Astrocyte of the hippocampus (primary cell): ENCODE results near the gene NOTCH3.

Experiments used
- DNase-seq: peaks from one replicate; pipeline ENCODE4 v3.0.0; 2011; ENCODE audit warnings: low read depth, low spot score

Gene NOTCH3

DNA sequence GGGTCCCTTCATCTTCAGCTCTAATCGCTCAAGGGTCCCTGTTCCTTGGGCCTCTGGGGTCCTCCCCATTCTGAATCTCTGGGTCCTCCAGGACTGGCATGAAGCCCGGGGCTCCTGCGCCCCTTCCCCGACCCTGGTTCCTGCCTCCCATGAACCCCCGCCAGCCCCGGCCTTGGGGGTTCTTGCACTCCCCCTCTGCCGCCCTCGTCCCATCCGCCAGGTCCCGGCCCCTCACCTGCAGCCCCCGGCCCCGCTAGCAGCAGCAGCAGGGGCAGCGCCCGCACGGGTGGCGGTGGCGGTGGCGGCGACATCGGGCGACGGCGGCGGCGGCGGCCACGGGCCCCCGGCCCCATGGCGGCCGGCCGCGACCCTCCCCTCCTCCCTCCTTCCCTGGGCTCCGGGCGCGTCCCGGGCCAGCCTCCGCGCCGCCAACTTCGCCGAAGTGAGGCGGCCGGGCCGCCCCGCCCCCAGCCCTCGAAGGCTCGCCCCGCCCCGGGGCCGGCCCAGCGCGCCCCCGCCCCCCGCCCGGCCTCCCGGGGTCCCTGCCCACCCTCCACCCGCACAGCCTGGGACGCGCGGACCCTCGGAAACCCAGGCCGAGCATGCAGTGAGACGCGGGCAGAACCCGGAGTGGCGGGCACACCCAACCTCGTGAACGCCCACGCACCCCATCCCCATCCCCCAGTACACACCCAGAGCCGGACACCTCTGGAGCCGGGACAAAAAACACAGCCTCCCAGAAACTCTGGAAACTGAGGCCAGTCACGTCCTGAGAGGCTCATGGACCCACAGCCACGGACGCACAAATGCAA, at the start of gene NOTCH3:
Gene NOTCH3 (minus strand): TSS at position 443 of the 812 bp plus-strand sequence. CDS start 90 bp downstream, at position 353.
- DNase-seq, result peak; percentile 64

DNA sequence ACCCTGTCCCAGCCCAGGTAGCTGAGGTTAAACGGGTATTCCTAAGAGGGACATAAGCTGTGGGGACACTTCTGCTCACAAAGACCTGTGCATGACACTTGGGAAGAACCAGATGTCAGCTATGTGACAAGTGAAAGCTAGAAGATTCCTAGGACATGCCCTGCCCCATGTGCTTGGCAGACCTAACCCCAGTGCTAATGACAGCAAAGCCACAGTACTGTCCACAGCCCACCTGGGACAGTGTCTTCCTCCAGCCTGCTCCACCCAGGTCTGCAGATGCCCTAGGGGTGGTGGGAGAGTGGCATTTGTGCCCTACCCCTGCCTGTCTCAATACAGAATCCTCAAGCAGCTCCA, 49.8 kb upstream of the NOTCH3 start:
- no peak for DNase-seq

DNA sequence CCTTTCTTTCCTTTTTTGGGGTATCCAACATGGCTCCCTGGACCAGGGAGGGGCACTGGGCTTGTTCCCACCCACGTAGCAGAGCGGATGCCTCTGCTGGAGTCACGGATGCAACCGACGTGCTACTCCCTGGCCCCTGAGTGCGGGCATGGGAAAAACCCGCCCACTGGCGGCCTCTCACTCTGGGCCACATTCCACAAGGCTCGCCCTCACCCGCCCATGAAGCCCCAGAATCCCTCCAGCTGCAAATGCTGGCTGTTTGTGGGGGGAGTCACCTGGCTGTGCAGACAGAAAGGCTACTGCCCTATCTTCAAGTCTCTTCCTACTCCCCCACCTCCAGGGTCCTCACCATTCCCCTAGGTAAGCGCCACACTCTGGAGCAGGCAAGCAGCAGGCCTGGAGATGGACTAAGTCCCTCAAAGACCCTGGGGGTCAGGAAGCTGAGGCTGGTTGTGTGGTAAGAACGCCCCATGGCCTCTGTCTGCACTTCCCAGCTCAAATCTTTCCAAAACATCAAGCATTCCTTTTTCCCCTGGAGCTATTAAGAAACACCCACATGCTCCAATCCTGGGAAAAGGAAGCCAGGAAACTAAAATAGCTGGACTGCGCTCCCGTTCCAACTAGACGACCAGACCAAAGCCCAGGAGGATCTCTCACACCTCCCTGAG, 49.3 kb upstream of the NOTCH3 start:
- peak; percentile 92 for DNase-seq

DNA sequence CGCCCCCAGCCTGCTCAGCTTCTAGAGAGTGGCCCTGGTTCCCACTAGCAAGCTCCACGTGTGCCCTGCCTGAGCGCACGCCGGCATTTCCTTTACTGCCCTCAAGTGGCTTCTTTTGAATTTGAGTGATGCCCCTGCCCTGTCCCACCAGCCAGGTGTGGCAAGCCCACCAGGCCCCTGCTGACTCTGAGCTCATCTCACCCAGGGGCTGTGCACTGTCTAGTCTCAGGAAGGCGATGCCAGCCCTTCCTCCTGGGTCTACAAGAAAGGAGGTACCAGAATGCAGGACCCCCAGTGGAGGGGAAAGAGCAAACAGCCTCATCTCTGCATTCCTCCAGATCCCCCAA, 48.7 kb upstream of the NOTCH3 start:
- DNase-seq, result no peak

DNA sequence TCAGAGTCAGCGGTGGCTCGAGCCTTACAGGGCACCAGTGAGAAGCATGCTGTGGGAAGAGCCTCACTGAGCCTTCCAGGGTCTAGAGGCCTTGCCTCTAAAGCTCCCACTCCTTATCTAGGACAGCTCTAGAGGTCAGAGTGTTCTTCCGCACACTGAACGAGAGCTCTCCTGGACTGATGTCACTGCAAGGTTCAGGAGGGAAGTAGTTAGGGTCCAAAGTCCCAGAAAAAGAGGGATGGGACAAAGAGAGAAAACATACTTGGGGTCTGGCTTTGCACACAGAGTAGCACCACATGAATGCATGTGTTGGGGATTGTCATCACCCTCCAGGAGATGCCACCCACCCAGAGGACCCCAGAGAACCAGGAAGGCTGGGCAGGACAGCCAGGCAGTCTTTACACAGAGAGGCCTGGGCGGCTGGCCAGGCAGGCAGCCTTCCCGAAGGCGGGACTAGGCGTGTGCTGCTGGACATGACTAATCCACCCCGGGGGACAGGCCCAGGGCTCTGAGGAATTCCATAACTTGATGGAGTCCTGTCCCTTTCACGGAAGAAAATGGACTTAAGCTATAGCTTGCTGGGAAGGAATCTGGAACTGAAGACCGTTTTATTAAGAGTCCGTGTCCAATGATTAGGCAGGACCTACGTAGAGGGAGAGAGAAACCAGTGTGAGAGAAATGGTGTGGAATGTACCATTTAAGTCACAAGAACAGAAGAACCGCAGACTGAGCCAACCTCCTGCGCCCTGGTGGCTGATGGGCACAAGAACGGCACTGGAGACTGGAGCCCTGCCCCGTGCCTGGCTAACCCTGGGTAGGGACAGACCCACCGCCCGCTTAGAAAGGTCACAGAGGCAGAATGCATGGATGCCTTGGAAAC, 48.1 kb upstream of the NOTCH3 start:
- peak; percentile 95 for DNase-seq

DNA sequence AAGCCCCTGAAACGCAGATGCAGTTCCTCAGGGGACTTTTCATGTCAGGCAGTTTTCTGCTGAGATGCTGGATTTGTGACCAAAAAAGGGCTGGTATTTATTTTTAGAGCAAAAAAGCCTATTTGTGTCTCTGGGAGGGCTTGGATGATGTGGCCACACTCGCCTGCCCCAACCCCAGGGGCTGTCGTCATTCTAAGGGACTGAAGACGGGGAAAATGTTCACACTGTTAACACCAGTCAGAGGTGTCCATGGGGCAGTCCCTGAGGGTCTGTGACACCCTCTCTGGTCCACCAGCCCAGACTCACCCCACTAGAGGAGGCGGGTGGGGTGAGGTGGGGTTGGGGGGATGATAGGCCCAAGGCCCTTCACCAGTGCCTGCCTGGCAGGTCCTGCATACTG, 47.3 kb upstream of the NOTCH3 start:
- DNase-seq, result no peak

DNA sequence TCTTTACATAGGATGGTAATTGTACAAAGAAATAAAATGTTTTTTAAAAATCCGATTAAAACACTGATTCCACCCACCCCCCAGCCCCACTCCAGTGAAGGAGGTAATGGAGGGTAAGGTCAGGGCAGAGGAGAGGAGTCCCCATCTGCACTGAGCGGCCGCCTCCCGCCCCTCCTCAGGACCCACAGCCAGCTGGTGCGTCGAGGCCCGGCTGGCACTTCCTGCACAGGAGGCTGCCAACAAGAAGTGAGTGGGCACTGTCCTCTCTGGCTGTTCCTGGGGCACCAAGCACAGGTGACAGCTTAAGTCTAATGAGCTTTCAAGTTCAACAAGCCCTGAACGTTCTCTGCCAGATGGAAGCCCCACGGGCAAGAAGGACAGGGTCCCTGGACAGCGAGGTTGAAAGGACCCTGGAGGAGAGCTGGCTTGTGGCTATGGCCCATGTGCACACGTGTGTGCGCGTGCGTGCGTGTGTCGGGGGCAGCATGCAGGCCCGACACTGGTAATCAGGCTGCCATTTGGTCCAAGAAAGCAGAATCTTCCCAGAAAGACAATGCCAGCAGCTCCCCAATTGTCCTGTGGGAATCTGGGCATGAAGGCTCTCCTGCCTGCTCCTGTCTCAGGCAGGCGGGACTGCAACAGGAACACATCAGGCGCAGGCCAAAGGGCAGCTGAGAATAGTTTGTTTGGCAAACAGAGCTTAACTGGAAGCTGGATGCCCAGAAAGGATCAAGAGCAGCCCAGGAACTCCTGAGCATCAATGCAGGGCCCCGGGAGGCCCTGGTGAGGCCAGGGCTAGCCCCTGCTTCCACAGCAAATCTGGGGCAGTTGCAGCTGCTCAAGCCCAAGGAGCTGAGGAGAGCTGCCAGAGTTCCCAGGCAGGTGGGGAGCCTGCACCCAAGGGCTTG, 46.6 kb upstream of the NOTCH3 start:
- no peak for DNase-seq

DNA sequence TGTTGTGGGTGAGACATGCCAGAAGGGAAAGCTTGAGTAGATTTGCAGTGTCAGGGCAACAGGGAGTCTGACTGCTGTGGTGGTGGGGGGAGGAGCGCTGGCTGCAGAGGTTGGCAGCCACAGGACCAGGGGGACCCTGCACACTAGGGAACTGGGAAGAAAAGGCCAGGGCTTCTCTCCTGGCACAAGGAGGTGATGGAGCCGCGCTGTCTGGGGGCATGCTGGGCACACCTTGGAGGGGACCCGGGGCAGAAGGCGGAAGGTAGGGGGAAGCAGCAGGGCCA, 45.3 kb upstream of the NOTCH3 start:
- no peak for DNase-seq

DNA sequence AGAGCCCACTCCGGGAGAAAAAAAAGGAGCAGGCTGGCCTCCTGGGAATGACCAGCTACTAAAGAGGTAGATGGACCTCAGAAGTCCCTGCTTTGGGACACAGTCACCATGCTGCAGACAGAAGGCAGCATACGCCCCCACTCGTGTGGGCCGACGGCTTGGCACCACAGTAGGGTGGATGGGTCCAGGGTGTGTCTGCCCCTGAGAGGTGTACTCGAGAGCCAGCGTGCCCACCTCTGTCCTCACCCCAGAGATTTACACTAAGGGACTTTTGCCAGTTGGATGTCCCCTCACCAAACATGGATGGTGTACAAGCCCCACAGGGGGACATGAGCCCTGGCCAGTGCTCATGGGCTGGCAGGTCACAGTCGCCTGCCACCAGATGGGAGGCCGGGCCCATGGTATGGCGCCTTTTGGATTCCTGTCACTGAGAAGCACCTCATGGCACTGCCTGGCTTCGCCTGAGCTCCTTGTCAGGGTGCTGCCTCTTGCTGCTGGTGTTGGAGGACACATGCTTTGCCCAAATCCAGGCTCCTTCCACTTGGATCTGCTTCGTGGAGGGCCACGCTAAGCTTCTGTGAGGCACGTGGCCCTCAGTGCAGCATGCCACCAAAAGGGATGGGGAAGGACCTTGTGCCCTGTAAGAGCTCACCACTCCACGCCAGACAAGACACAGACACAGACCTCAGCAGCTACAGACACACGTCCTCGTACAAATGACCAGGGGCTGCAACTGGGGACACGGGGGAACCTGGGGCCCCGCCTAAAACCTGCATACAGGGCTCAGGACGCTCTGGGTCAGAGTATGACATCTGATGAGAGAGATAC, 44.8 kb upstream of the NOTCH3 start:
- DNase-seq, result no peak

DNA sequence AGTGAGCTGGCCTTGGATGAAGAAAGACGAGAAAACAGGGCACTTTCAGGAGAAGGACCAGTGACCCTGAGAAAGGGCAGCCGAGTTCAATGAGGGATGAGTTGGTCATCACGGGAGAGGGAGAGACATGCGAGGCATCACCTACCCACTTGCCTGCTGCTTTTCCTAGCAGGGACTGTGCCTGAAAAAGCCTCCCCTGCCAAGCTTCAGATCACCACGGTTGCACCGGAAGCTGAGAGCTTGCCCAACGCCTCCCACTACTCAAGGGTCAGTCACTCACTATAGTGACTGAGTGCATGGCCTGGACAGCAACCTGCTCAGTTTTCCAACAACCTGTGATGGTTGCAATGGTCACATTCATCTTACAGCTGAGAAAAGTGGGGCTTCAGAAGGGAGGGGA, 44.0 kb upstream of the NOTCH3 start:
- no peak for DNase-seq

DNA sequence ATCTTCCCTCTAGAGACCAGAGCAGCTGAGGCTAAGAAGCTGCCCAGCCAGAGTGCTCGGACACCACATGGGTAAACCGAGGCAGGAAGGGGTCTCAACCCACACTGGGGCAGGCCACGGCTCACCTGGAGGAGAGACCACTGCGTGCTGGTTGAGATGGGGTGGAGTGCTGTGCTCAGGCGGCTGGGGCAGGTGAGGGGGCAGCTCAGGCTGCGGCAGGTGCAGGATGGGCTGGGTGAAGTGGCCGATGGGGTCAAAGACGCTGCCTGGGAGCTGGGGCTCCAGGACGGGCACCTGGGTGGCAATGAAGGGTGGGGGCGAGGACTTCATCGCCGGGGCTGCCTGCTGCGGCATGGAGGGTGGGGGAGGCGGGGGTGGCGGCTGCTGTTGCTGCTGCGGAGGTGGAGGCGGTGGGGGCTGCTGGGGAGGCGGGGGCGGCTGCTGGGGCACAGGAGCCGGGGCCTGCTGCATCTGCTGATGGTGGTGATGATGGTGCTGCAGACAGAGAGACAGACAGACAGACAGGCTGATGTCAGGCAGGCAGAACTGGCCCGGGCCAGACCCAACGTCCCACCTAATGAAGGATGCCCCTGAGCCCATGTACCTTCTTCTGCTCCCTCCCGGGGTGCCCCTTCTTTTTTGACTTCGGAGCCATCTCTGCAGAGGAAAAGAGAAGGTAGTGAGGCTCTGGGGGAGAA, 43.5 kb upstream of the NOTCH3 start:
- DNase-seq, result no peak

DNA sequence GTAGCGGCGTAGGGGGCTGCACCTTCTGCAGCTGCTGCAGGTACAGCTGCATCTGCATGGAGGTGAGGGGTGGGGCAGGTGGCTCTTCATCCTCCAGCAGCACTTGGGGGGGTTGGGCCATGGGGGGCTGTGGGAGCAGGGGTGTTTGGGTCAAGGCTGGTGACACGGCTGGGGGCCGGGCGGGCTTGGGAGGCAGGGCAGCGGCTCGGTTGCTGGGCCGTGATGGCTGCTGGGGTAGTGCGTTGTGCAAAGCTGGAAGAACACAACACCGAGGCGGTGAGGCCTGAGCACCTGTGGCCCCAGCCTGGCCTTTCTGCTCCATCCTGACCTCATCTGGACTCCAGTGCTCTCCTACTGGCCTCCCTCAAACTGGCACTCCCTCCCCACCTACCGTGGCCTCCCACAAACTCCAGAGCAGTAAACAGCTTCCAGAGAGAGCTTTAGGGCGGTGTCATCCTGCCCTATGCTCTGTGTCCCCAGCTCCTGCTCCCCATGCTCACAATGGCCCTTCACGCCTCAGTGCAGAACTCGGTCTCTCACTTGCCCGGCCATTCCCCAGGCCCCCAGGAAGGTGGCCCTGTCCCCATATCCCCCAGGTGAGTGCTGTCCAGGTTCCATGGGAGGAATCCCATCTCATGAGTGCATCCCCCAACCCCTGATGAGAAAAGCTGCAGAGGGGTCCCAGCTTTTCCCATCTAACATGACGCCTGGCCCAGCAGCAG, 42.6 kb upstream of the NOTCH3 start:
- no peak for DNase-seq

DNA sequence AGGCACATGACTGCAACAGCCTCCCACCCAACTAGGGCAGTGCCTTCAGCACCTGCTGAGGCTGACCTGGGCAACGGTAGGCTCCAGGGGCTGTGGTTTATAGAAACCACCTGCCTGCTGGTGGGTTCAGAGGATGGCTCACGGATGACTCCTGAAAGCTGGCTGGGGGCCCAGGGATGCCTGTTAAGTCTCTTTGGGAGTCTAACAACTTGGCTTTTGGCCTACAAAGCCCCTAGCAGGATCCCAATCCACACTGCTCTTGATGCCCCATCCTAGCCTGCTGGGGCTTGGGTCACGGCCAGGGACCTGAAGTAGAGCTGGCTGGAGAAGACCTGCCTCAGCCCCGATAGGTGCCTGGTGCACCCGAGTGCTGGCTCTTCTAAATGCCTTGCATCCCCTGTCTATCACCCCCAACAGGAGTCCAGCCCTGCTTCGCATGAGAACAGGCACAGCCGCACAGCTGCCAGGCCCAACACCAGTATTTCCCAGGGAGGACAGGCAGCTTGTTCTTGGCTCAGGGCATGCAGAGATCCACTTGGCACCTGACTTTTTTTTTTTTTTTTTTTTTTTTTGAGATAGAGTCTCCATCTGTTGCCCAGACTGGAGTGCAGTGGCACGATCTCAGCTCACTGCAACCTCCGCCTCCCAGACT, 40.6 kb upstream of the NOTCH3 start:
- no peak for DNase-seq

DNA sequence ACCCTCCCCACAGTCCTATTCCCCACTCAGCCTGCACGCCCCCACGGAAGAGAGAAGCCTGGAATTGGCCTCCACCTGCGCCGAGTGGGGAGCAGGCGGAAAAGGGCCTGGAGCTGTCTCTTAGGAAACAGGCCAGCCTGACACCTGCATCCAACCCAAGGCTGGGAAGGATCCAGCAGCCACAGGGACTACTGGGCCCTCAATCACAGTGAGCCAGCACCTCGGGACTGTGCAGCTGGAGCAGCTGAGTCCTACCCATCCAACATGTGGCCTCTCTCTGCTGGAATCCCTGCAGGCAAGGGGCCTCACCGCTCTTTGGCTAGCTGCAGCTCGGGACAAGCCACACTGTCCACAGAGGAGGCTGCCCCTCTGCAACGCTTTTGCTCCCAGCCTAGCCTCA, 39.7 kb upstream of the NOTCH3 start:
- no peak for DNase-seq

DNA sequence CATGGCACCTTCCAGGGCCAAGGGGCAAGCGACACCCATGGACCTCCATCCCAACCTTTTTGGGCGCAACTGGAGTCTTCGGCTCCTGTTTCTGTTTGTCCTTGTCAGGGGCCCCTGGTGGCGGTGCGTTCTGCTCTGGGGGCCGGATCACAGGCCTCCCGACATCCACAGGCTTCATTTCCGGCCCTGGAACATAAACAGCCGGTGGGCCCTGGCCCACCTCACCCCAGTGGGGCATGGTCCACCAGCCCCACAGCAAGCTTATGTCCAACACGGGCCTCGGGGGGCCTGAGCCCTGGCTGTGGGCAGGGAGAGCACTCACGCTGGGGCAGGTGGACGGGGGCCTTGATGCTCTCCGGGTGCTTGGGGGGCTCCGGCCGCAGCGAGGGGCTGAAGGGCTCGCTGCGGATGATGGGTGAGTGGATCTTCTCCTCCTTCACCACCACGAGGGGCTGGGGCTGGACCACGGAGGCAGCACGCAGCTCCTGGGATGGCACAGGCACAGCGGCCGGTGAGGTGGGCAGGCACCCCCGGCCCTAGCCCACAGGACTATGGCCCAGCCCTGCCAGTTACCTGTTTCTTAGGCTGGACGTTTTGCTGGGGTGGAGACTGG, 38.6 kb upstream of the NOTCH3 start:
- DNase-seq, result no peak

DNA sequence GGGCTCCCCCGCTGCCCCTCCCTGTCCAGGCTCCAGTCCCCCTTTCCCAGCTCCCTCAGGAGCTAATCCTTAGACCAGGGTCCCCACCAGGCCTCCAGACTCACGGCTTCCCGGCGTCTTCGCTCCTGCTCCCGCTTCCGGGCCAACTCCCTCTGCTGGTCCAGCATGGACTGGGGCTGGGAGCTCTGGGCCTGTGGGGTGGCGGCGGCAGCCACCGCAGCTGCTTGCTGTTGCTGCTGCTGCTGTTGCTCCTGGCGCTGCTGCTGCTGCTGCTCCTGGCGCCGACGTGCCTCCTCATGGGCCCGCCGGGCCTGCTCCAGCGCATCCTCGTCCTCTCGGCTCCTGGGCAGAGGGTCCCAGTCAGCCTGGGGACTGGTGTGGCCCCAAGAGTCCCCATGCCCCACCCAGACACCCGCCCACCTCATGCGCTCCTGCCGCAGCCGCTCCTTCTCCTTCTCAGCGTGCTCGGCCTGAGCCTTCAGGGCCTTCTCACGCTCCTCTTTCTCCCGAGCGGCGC, 37.9 kb upstream of the NOTCH3 start:
- no peak for DNase-seq

DNA sequence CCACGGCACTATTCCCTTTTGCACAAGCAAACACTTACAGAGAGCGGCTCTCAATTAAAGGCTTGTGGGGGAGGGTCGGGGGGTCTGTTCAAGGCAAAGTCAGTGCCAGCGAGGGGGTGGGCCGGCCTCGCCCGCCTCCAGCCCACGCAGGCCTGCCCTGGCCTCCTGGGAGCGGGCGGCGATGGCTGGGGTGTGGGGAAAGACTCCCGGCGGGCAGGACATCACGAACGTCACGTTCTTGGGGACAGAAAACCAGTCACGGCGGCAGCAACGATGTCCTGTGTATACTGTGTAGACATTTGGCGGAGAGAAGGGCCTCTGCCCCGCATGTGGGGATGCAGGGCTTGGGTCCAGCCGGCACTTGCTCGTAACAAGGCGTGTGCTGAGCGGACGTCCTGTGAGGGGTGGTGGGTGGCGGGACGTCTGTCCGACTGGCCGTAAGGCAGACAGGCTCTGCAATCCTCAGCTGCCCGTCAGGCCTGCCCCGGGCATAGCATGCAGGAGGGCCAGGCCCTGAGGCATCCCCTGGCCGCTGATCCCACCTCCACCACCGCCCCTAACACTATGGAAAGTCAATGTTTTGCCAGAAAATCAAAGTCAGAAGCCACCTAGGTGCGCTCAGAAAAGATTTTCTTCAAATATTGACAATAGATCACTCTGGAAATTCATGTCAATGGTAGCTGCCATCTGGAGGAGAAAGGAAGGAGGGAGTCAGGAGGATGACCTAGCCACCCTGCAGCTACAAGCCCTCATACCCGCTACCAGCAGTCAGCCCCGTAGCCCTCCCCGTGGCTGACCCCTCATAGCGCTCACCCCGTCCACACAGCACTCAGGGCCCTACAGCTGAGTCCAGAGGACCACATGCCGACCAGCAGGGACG, 37.2 kb upstream of the NOTCH3 start:
- no peak for DNase-seq
